CD4-positive, alpha-beta T cell (primary cell): ENCODE data around the gene USP32. TPM values are rescaled to one million over a fixed set of nuclear protein-coding genes. Genes with fewer than 3 reads are reported as not detected.

Source experiments
- ATAC-seq: fragments of 200-7000 bp; cut with Tn5 transposase; one replicate; pipeline ENCODE4 v1.10.0; 2022; ENCODE audit warnings: mild to moderate bottlenecking; ENCODE audit not compliant: poor library complexity
- CTCF ChIA-PET: fragments of 350-600 bp; sonication (Branson Sonifier 250); formaldehyde crosslinking; loops from one replicate; lab custom pipeline; 2021; ENCODE audit warnings: antibody characterized with exemption, inconsistent platforms; lab: Charles Lee
- POLR2A ChIA-PET: fragments of 350-600 bp; sonication (Branson Sonifier 250); formaldehyde crosslinking; loops from one replicate; lab custom pipeline; 2021; ENCODE audit warnings: antibody characterized with exemption, inconsistent platforms; lab: Charles Lee
- DNase-seq, 14 experiments: peaks; one replicate each; pipeline ENCODE4 v3.0.0-alpha.2; 2013 to 2020; ENCODE audit warnings: mixed read lengths in 2 of 14
- H3K27ac ChIP-seq, 2 donors: one replicate each; pipeline versions ENCODE4 v1.5.1 to v1.7.0; 2013; ENCODE audit warnings: low read length in 2 of 2, low read depth in 1 of 2, mild to moderate bottlenecking in 1 of 2
- H3K27me3 ChIP-seq, 2 experiments: 1 replicate in 1 of 2; 2 replicates in 1 of 2; pipeline versions ENCODE4 v1.6.1 to v1.7.0; 2013; ENCODE audit warnings: low read length in 2 of 2, control low read depth in 1 of 2, mild to moderate bottlenecking in 1 of 2, moderate library complexity in 1 of 2; ENCODE audit not compliant: insufficient read depth in 2 of 2, control insufficient read depth in 1 of 2
- H3K36me3 ChIP-seq: one replicate; pipeline ENCODE4 v1.6.1; 2013; ENCODE audit warnings: low read length, control low read depth; ENCODE audit not compliant: insufficient read depth
- H3K4me1 ChIP-seq: one replicate; pipeline ENCODE4 v1.6.1; 2013; ENCODE audit warnings: low read length, control low read depth; ENCODE audit not compliant: insufficient read depth
- H3K4me3 ChIP-seq: one replicate; pipeline ENCODE4 v1.5.1; 2013; ENCODE audit warnings: mild to moderate bottlenecking, low read length, moderate library complexity
- H3K9me3 ChIP-seq, 2 experiments: 1 replicate in 1 of 2; 2 replicates in 1 of 2; pipeline versions ENCODE4 v1.6.1 to v1.7.0; 2013; ENCODE audit warnings: low read length in 2 of 2, mild to moderate bottlenecking in 2 of 2, control low read depth in 1 of 2, moderate library complexity in 1 of 2; ENCODE audit not compliant: control insufficient read depth in 1 of 2, insufficient read depth in 1 of 2
- H3K27ac Mint-ChIP-seq: one replicate; pipeline ENCODE4 v1.8.0; 2020; ENCODE audit warnings: mixed read lengths
- H3K27me3 Mint-ChIP-seq: one replicate; pipeline ENCODE4 v1.8.0; 2021; ENCODE audit warnings: mixed read lengths
- H3K36me3 Mint-ChIP-seq: one replicate; pipeline ENCODE4 v1.8.0; 2021; ENCODE audit warnings: low read depth, mixed read lengths
- H3K4me1 Mint-ChIP-seq: one replicate; pipeline ENCODE4 v1.8.0; 2021; ENCODE audit warnings: low read depth, mixed read lengths
- H3K4me3 Mint-ChIP-seq: one replicate; pipeline ENCODE4 v1.8.0; 2020; ENCODE audit warnings: mild to moderate bottlenecking, mixed read lengths
- H3K9me3 Mint-ChIP-seq: one replicate; pipeline ENCODE4 v1.8.0; 2020; ENCODE audit warnings: mixed read lengths
- intact Hi-C, 2 experiments: fragments of 100-400 bp; cut with DNase I in 1 of 2; cut with micrococcal nuclease in 1 of 2; formaldehyde crosslinking; loops; one replicate each; pipeline versions ENCODE4 v1.15.1 to v1.9.0; 2023 to 2025; cut with DNase I, micrococcal nuclease
- total RNA-seq, 174 experiments: library from RNA in 2 of 174; stranded (reverse) in 2 of 174; gene quantifications; one replicate each; pipeline ENCODE4 v1.2.3 and lab custom pipeline; 2021 to 2026
- TF ChIP-seq, protein P1 (sequence below): fragments of 200-600 bp; IDR thresholded peaks from one replicate; pipeline ENCODE4 v1.8.0; 2022; ENCODE audit warnings: antibody characterized with exemption, mild to moderate bottlenecking

USP32 gene
- total RNA-seq, 2 experiments from 2014 or later, result 23.9 to 24.7 TPM

GRCh38 chr17:60137731-60138130 lies 254.2 kb downstream of the USP32 start:
- TF ChIP-seq, protein P1, sequence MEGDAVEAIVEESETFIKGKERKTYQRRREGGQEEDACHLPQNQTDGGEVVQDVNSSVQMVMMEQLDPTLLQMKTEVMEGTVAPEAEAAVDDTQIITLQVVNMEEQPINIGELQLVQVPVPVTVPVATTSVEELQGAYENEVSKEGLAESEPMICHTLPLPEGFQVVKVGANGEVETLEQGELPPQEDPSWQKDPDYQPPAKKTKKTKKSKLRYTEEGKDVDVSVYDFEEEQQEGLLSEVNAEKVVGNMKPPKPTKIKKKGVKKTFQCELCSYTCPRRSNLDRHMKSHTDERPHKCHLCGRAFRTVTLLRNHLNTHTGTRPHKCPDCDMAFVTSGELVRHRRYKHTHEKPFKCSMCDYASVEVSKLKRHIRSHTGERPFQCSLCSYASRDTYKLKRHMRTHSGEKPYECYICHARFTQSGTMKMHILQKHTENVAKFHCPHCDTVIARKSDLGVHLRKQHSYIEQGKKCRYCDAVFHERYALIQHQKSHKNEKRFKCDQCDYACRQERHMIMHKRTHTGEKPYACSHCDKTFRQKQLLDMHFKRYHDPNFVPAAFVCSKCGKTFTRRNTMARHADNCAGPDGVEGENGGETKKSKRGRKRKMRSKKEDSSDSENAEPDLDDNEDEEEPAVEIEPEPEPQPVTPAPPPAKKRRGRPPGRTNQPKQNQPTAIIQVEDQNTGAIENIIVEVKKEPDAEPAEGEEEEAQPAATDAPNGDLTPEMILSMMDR, result no peak
- Histone ChIP-seq H3K27me3 (peaks cover 49 to 52% of the 10 kb centered on the region in 2 experiments), H3K9me3 (peaks cover 0 to 36% of the 10 kb centered on the region in 2 experiments), H3K4me1 (peaks cover 44% of the 10 kb centered on the region), H3K27ac (no peak overlapping the region), H3K4me3 (no peak overlapping the region), H3K36me3 (no peaks in the 10 kb centered on the region)
- Mint-ChIP-seq H3K4me3 (peak overlapping the region; percentile 54), H3K36me3 (no peaks in the 10 kb centered on the region), H3K4me1 (peaks cover 31% of the 10 kb centered on the region), H3K27ac (no peak overlapping the region), H3K27me3 (peaks cover 57% of the 10 kb centered on the region), H3K9me3 (no peaks in the 10 kb centered on the region)
- intact Hi-C loops, result no loop called here
- POLR2A ChIA-PET, result interaction anchor here (0.7 kb wide), 1 partner anchor 9 kb away, joined by 3 read pairs; no protein-coding TSS in a partner anchor
- CTCF ChIA-PET, result no interaction called here
- no peak for DNase-seq
- no peak for ATAC-seq

DNA sequence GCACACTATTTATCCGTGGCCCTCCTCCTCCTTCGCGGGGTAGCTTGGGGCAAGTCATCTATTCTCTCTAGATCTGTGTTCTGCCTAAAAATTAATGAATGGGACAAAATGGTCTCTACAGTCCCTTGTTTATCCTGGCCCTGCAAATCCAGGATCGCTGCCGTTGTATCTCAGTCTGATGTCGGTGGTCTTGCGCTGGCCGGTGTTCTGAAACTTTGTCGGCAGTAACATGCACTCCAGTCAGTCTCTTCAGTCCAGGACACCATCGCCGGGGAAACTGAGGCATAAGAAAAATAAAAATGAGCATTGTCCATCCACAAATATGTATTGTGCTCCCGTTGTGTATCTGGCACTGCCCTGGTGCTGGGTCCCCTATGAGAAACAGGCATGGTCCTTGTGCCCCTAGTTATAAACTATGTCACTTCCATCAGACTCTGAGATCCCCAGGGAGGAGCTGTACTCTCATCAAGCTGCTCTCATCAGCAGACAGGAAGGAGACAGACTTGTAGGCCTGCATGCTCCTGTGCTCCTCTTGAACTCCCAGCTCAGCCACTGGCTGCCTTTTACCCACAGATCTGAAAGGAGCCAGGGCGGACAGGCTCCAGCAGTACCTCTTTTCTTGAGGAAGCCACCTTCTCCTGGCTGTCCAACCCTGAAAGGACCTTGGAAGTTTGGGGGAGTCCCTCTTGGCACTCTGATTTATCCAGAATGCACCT lies 255.8 kb downstream of the USP32 start:
- Mint-ChIP-seq H3K4me3 (peak overlapping the region; percentile 92), H3K4me1 (peaks cover 29% of the 10 kb centered on the region), H3K27ac (no peak overlapping the region), H3K36me3 (peaks cover 4% of the 10 kb centered on the region), H3K9me3 (no peaks in the 10 kb centered on the region), H3K27me3 (peaks cover 43% of the 10 kb centered on the region)
- CTCF ChIA-PET, result no interaction called here
- TF ChIP-seq, protein P1, result no peak
- peaks cover 33 to 37% of the 10 kb centered on the region in 2 experiments for H3K27me3 ChIP-seq
- ATAC-seq (no peak), DNase-seq (peak in 1 of 14 experiments; percentile 27)
- H3K4me3 ChIP-seq, result peak overlapping the region; percentile 88
- no peaks in the 10 kb centered on the region for H3K36me3 ChIP-seq
- peaks cover 40% of the 10 kb centered on the region for H3K4me1 ChIP-seq
- POLR2A ChIA-PET, result interaction anchor here (0.6 kb wide), 1 partner anchor 10 kb away, joined by 3 read pairs; no protein-coding TSS in a partner anchor
- H3K9me3 ChIP-seq, result peaks cover 0 to 27% of the 10 kb centered on the region in 2 experiments
- intact Hi-C loops, result no loop called here
- H3K27ac ChIP-seq, result no peak overlapping the region

DNA sequence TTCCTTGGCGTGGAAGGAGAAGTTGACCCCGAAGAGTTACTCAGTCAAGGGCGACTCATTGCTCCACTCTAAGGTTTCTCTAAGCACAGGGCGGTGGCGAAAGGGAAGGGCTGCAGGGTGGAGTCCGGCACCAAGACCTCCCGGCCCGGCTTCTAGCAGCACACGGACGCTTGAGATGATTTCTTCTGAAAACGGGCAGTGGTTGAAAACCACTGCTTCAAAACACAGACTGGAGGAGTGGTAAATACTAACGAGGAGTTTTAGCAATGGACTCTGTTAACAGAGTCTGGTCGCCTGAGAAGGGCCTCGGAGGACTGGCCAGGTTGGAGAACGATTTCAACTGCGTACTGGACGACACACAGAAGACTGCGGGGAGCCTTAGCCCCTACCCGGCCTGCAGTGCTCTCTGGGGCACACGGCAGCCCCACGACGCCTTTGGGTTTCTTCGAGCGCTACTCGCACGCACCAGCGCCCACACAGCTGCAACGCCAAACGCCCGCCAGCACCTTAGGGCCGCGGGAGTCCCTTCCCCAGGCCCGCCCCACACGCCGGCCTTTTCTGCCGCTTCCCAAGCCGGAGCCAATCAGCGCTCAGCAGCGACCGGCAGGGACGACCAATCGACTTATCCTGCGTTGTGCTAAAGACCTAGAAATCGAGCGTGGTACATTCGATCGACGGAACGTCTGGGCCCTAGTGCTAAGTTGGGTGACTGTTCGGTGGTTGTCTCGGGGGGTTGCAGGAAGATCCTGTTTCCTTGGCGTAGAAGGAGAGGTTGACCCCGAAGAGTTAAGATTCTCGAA lies 256.6 kb downstream of the USP32 start:
- peak overlapping the region; percentile 34 for H3K27ac Mint-ChIP-seq
- Histone ChIP-seq H3K27ac (no peak overlapping the region), H3K4me3 (peak overlapping the region; percentile 88), H3K4me1 (peaks cover 37% of the 10 kb centered on the region), H3K36me3 (no peaks in the 10 kb centered on the region), H3K27me3 (peaks cover 25 to 29% of the 10 kb centered on the region in 2 experiments), H3K9me3 (peaks cover 0 to 20% of the 10 kb centered on the region in 2 experiments)
- peaks cover 29% of the 10 kb centered on the region for H3K4me1 Mint-ChIP-seq
- CTCF ChIA-PET, result interaction anchor here (1.2 kb wide), 1 partner anchor 286 kb away, joined by 3 read pairs; no protein-coding TSS in a partner anchor
- POLR2A ChIA-PET, result interaction anchor here (0.6 kb wide), 1 partner anchor 11 kb away, joined by 3 read pairs; no protein-coding TSS in a partner anchor
- H3K9me3 Mint-ChIP-seq, result no peaks in the 10 kb centered on the region
- intact Hi-C loops, result no loop called here
- ATAC-seq, result peak; percentile 86
- H3K4me3 Mint-ChIP-seq, result peak overlapping the region; percentile 92
- peak; percentile 55 to 88 (median 68) for DNase-seq
- H3K36me3 Mint-ChIP-seq, result peaks cover 4% of the 10 kb centered on the region
- TF ChIP-seq, protein P1, result no peak
- H3K27me3 Mint-ChIP-seq, result peaks cover 35% of the 10 kb centered on the region
